Left ventricle myocardium superior (tissue), 1 donor: Measurements from ENCODE around the gene PLA2G15. TPM values are rescaled to one million over a fixed set of nuclear protein-coding genes. Genes with fewer than 3 reads are reported as not detected.

ENCODE experiments used
- ATAC-seq: fragments of 200-7000 bp; cut with Tn5 transposase; one replicate; pipeline ENCODE4 v1.9.1; 2020; ENCODE audit warnings: mild to moderate bottlenecking, moderate library complexity
- DNase-seq: peaks from one replicate; pipeline ENCODE4 v3.0.0-alpha.2; 2020
- intact Hi-C: fragments of 100-400 bp; cut with micrococcal nuclease; formaldehyde crosslinking; loops from one replicate; pipeline ENCODE4 v1.11.0; 2022
- total RNA-seq: library from RNA; stranded (reverse); fragmentation: NEBNext Ultra II Directional; extraction: Animal tissue kit (Norgen Biotek cat#: 25700); gene quantifications from one replicate; pipeline ENCODE4 v1.2.1, GENCODE V29; 2021
- donor health status: DM: no; HTN: yes; CAD: no; lungs with severe emphysema.

Gene PLA2G15
- total RNA-seq, 1 donor from 2014 or later, result 33.8 TPM

GRCh38 chr16:68269793-68270192 lies 24.6 kb downstream of the PLA2G15 start:
- intact Hi-C loops, result loop anchor here (5.0 kb wide), 1 partner anchor 43 kb away; the partner anchor contains the start of genes PRMT7 and SLC7A6OS
- ATAC-seq (no peak), DNase-seq (no peak)

GRCh38 chr16:68270353-68270752 lies 25.2 kb downstream of the PLA2G15 start:
- DNase-seq (no peak), ATAC-seq (no peak)
- intact Hi-C loops, result no loop called here

GRCh38 chr16:68272507-68273209 lies 27.5 kb downstream of the PLA2G15 start:
- intact Hi-C loops, result no loop called here
- peak; percentile 1 for ATAC-seq
- no peak for DNase-seq

GRCh38 chr16:68273459-68273858 lies 28.3 kb downstream of the PLA2G15 start:
- DNase-seq, result no peak
- intact Hi-C loops, result no loop called here
- no peak for ATAC-seq

DNA sequence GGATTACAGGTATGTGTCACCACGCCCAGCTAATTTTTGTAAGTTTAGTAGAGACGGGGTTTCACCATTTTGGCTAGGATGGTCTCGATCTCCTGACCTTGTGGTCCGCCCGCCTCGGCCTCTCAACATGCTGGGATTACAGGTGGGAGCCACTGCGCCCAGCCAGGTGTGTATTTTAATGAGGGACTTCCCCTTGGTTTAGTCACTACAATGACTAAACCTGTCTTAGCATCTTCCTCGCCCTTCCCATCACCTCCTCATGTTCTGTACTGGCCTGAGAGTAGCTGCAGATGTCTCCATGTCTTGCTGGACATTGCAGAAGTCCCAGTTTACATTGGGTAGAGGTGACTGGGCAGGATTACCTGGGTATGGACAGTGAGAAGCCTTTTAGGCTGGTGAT lies 28.7 kb downstream of the PLA2G15 start:
- ATAC-seq (no peak), DNase-seq (no peak)
- intact Hi-C loops, result no loop called here

GRCh38 chr16:68274441-68274840 lies 29.3 kb downstream of the PLA2G15 start:
- ATAC-seq, result peak; percentile 65
- no peak for DNase-seq
- intact Hi-C loops, result no loop called here

GRCh38 chr16:68275611-68276191 lies 30.5 kb downstream of the PLA2G15 start:
- ATAC-seq, result no peak
- no peak for DNase-seq
- intact Hi-C loops, result no loop called here

GRCh38 chr16:68276223-68276622 lies 31.1 kb downstream of the PLA2G15 start:
- DNase-seq, result no peak
- intact Hi-C loops, result no loop called here
- peak; percentile 70 for ATAC-seq

GRCh38 chr16:68279726-68280558 lies 34.8 kb downstream of the PLA2G15 start:
- intact Hi-C loops, result no loop called here
- DNase-seq (no peak), ATAC-seq (no peak)

GRCh38 chr16:68281368-68282063 lies 36.3 kb downstream of the PLA2G15 start:
- ATAC-seq, result no peak
- DNase-seq, result no peak
- intact Hi-C loops, result no loop called here

DNA sequence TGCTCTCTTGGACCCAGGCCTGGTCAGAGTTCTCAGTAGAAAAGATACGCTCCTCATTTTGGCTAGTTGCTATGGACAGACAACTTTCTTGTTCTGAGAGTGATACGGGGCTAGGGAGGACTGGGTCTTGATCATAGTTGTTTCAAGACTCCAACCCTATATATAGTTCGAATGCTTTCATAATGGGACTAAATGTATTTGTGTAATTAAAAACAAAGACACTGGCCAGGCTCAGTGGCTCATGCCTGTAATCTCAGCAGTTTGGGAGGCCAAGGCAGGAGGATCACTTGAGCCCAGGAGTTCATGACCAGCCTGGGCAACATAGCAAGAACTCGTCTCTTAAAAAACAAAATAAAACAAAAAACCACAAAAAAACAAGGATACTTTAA lies 36.9 kb downstream of the PLA2G15 start:
- intact Hi-C loops, result no loop called here
- no peak for ATAC-seq

DNA sequence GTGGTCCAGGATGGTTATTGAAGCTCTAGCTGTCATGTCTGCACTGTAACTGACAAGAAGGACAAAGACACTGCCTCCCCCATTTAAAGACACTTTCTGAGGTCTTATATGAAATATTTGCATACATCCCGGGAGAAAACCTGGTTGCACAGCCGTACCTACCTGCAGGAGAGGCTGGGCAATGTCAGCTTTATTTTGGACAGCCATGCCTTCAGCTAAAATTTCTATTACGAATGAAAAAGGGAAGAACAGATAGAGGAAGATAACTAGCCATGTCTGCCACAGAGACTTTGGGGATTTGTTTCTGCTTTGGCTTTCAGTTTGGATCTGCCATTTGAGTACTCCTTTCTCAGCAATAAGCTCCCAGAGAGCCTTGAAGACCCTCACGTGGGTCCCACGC lies 38.2 kb downstream of the PLA2G15 start:
- ATAC-seq (no peak), DNase-seq (no peak)
- intact Hi-C loops, result no loop called here

More for the DNA sequence above, 36.9 kb downstream of the PLA2G15 start:
- no peak for DNase-seq

GRCh38 chr16:68283801-68284598 lies 38.8 kb downstream of the PLA2G15 start:
- intact Hi-C loops, result no loop called here
- ATAC-seq (peak; percentile 80), DNase-seq (peak; percentile 47)

DNA sequence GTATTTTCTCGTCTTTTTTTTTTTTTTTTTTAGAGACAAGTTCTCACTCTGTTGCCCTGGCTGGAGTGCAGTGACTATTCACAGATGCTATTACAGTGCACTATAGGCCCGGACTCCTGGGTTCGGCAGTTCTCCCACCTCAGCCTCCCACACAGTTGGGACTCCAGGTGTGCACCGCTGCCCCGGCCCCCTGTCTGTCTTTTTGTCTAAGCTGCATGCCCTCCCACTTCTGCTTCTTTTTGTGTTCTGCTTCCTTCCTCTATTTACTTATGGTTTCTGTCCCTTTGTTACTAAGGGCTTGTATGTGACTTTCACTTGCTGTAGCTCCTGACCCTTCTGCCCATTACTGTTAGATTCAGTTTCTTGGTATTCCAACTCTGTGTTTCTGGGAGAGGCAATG lies 39.7 kb downstream of the PLA2G15 start:
- no peak for ATAC-seq
- intact Hi-C loops, result no loop called here
- DNase-seq, result no peak

DNA sequence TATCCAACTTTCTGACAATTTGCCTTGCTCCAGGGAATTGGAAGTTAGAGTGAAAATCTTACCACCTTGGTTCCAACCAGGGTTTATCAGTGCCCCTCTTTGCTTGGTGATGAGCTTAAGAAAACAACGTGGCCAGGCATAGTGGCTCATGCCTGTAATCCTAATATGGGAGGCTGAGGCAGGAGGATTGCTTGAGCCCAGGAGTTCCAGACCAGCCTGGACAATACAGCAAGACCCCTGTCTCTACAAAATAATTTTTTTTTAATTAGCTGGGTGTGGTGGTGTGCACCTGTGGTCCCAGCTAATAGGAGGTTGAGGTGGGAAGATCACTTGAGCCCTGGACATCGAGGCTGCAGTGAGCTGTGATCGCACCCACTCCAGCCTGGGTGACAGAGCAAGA lies 40.5 kb downstream of the PLA2G15 start:
- no peak for DNase-seq
- intact Hi-C loops, result no loop called here
- no peak for ATAC-seq

GRCh38 chr16:68286153-68287074 lies 41.2 kb downstream of the PLA2G15 start:
- ATAC-seq (no peak), DNase-seq (no peak)
- intact Hi-C loops, result no loop called here

DNA sequence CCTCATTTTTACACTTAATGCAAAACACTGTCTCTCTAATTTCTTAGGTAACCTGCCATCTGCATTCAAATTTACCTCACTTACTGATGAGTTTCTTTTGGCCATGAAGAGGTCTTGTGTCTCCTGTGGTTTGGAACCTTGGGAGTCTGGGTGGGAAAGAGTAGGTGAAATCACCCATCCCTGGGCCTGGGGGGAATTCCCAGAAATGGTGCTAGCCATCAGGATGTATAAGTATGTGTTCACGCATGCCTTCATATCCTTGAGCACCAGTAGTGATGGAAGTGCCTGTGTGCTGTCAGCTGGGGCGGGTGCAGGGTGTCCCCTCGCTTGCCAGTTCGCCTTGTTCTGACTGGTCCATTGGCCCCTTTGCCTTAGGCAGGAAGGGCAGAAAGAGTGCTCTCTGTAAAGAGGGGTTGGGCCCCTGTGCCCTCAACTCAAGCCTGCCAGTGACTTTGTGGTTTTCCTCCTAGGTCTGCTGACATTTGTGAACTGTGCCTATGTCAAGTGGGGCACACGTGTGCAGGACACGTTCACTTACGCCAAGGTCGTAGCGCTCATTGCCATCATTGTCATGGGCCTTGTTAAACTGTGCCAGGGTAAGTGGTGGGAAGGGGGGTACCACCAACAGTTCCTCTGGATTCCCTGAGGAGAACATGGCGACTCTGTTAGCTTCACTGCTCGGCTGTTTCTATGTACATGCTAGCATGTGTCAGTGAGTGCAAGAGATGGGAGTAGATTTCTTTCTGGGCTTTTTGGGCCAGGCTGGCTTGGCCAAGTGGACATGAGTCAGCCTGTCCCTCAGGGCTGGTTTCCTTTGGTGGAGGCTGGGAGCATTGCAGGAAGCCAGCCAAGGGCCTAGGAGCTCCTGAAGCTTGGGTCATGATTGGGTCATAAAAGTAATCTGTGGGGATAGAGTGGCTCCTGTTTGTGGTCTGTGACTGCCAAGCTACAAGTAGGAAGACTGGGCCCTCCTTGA lies 42.4 kb downstream of the PLA2G15 start:
- intact Hi-C loops, result no loop called here
- ATAC-seq (peak; percentile 73), DNase-seq (peak; percentile 82)
